ENCODE measurements around the gene ELF1.

ELF1 gene

DNA sequence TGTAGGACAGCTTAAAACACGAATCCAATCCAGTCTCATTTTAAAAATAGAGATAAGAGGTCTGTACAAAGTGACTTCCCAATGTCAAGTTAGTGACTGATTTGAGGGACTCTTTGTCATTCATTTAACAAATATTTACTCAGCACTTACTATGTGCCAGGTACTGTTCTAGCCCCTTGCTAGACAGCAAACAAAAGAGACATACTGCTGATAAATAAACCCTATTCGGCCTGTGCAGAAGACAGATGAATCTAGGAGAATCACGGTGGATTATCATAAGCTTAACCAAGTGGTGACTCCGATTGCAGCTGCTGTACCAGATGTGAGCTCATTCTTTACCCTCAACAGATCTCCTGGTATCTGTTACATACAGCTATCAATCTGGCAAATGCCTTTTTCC, 6.4 kb upstream of the ELF1 start:
- H3K4me3 ChIP-seq (ENCODE audit: low read depth, low read length): no peak overlapping the region

DNA sequence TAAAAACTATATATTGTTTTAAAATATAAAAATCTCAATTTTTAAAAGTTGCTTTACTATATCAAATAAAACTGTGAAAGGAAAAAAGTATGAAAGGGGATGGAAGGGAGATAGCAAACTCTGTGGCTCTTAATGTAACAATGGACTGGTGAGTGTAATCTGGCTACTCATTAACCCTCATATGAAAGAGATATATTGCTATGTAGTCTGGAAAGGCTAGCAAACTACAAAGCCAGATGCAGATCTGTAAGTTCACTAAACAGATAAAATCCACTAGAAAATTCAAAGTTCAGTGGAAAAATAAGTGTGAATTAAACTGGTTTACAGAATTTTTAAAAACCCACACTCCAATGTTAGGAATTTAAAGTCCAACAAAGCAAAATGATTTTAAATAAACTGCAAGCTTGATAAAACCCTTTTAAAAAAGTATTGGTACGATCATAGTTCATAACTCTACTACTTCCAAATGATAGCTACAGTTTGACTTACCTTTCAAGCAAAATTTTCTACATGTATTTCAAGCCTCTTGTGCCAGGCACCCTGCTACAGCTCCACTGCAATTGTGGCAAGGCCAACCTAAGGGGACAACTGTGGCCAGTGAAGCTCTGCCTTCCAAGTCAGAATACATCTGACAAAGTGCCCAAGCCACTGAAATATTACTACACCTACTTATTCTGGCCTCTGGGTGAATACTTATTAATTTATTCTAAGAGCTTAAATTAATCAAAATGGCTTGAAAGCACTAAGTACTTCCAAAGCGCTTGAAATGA, 647 bp upstream of the ELF1 start:
- TF ChIP-seq, protein P1, sequence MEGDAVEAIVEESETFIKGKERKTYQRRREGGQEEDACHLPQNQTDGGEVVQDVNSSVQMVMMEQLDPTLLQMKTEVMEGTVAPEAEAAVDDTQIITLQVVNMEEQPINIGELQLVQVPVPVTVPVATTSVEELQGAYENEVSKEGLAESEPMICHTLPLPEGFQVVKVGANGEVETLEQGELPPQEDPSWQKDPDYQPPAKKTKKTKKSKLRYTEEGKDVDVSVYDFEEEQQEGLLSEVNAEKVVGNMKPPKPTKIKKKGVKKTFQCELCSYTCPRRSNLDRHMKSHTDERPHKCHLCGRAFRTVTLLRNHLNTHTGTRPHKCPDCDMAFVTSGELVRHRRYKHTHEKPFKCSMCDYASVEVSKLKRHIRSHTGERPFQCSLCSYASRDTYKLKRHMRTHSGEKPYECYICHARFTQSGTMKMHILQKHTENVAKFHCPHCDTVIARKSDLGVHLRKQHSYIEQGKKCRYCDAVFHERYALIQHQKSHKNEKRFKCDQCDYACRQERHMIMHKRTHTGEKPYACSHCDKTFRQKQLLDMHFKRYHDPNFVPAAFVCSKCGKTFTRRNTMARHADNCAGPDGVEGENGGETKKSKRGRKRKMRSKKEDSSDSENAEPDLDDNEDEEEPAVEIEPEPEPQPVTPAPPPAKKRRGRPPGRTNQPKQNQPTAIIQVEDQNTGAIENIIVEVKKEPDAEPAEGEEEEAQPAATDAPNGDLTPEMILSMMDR (IDR thresholded peaks at IDR 0.05; ENCODE audit: low read depth, low read length): no peak

More for the DNA sequence above, 6.4 kb upstream of the ELF1 start:
- TF ChIP-seq, protein P1 (IDR thresholded peaks at IDR 0.05; ENCODE audit: low read depth, low read length): no peak

DNA sequence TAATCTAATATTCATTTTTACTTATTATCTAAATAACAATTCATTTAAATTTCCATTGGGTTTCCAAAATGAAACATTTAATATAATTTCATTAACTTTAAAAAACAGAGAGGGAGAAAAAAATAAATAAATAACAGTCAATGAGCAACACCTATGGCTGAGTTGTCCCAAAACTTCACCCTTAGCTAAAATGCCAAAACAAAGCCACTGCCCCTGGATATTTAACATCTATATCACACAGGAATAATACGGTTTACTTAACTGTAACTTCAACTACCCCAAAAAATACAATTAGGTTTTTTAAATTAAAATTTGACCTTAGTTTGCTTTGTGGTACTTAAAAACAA, 541 bp downstream of the ELF1 start:
- TF ChIP-seq, protein P1 (IDR thresholded peaks at IDR 0.05; ENCODE audit: low read depth, low read length): no peak
- H3K4me3 ChIP-seq (ENCODE audit: low read depth, low read length): no peak overlapping the region; the same call in 1 of the 2 replicates

More for the DNA sequence above, 647 bp upstream of the ELF1 start:
- no peak overlapping the region for H3K4me3 ChIP-seq (ENCODE audit: low read depth, low read length)

DNA sequence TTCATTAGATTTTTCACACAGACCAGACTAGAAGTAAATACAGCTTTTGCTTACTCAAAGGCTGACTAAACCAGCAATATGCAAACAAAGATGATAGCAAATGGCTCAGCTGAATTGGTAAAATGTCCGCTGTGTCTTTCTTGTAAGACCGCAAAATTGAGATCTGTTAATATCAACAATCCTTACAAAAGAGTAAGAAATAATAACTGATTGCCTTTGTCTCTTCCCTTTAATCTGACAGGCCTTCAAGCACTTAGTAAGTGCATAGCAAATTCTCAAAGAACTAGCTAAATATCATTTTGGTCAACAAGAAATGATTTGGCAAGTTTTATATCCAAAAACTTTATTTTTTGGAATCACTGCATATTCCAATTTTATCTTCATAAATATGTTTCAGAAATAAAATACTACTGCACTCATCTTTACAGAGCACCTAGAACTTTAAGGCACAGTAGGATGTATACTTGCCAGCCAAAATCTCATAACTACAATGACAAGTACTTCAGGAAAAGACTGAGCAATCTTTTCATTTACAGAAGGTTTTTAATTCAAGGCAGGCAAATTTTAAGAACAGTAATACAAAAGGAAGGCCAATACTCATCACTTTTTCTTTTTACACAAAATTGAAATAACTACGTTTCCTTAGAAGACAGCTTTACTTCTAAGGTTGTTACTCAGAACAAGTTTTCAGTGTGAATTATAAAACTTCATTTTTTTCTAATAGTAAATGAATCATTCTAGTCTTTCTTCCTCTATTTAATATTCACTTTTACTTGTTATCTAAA, 1.1 kb downstream of the ELF1 start:
- no peak overlapping the region for H3K4me3 ChIP-seq (ENCODE audit: low read depth, low read length)
- TF ChIP-seq, protein P1 (IDR thresholded peaks at IDR 0.05; ENCODE audit: low read depth, low read length): no peak

DNA sequence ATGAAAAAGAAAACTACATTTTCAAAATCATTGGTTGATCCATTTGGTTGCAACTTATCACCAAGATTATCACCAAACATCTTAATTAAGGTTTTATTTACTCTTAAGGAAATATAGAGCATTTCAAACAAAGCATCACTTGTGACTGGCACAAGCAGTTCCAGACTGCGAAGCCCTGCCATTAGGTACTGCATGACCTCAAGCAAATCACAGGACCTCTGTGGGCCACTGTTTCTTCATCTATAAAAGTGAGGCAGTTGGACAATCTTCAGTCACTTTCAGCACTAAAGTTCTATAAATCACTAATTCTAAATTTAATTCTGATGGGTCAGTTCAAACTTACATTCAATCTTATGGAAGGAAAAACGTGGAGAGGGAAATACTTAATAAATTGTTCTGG, 2.0 kb downstream of the ELF1 start:
- TF ChIP-seq, protein P1 (IDR thresholded peaks at IDR 0.05; ENCODE audit: low read depth, low read length): no peak

DNA sequence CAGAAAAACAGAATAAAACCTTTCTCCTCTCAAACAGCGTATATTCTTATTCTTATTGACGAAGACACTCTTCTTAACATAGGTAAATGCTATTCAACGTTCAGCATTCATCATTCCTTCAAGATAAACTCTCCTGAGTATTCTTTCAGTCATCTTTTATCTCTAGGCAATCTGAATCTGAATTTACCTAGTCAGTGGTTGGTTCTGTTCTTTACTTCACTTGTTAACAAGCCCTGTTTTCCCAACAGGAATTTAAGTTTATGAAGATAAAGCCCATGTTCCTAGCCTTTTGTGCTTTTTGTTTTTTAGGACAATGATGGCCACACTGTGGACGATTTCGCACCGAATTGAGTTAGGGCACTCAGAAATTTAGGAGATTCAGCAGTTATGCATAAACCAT, 3.2 kb downstream of the ELF1 start:
- H3K4me3 ChIP-seq (ENCODE audit: low read depth, low read length): no peak overlapping the region
- TF ChIP-seq, protein P1 (IDR thresholded peaks at IDR 0.05; ENCODE audit: low read depth, low read length): no peak

More for the DNA sequence above, 2.0 kb downstream of the ELF1 start:
- no peak overlapping the region for H3K4me3 ChIP-seq (ENCODE audit: low read depth, low read length)

DNA sequence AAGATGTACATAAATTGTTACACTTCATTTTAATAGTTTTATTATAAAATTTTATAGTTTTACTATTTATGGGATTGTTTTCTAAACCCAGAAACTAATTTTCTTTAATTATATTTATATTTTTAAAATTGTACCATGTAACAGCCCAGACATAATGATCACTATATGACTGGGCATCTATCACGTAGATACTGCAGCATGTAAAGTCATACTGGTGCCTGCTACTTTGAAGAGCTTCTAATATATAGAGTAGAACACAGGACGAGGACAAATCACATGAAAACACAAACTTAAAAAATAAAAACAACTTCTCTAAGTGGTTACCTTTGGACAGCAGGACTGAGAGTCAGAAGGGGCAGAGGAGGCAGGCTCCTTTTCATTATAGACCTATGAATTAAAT, 5.3 kb downstream of the ELF1 start:
- TF ChIP-seq, protein P1 (IDR thresholded peaks at IDR 0.05; ENCODE audit: low read depth, low read length): no peak

More for the DNA sequence above, 5.3 kb downstream of the ELF1 start:
- no peak overlapping the region for H3K4me3 ChIP-seq (ENCODE audit: low read depth, low read length)

All from WI38 (cell line).